DMS53 (cell line): ENCODE data around the gene OR10V1.

Experiments used
- DNase-seq: peaks from one replicate; lab custom pipeline; 2025; lab: John Stamatoyannopoulos, UW

Gene OR10V1, protein sequence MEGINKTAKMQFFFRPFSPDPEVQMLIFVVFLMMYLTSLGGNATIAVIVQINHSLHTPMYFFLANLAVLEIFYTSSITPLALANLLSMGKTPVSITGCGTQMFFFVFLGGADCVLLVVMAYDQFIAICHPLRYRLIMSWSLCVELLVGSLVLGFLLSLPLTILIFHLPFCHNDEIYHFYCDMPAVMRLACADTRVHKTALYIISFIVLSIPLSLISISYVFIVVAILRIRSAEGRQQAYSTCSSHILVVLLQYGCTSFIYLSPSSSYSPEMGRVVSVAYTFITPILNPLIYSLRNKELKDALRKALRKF

GRCh38 chr11:59713745-59714144 lies at the start of gene OR10V1:
Gene OR10V1, minus strand, starts transcription at chr11:59713845. Its CDS starts 0 bp downstream, at chr11:59713845.
- no peak for DNase-seq

DNA sequence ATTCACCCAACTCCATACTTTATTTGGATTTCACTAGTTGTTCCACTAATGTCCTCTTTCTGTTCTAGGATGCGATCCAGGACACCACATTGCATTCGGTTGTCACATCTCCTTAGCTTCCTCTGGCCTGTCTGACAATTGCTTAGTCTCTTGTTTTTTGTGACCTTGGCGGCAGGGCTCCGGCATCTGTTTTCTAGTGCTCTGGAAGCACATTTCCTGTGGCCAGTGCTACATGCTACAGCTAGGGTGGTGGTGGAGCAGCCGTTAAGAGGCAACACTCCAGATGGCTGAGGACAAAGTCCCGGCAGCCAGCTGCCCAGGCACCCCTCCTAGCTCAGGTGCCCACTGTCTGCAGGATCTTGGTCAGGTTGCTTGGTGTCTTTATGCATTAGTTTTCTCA lies 48.3 kb upstream of the OR10V1 start:
- no peak for DNase-seq

GRCh38 chr11:59760771-59761170 lies 47.1 kb upstream of the OR10V1 start:
- DNase-seq: no peak

GRCh38 chr11:59759900-59760299 lies 46.3 kb upstream of the OR10V1 start:
- DNase-seq: no peak

- DNase-seq: no peak
Measured at GRCh38 chr11:59758401-59759037, 44.9 kb upstream of the OR10V1 start.

DNA sequence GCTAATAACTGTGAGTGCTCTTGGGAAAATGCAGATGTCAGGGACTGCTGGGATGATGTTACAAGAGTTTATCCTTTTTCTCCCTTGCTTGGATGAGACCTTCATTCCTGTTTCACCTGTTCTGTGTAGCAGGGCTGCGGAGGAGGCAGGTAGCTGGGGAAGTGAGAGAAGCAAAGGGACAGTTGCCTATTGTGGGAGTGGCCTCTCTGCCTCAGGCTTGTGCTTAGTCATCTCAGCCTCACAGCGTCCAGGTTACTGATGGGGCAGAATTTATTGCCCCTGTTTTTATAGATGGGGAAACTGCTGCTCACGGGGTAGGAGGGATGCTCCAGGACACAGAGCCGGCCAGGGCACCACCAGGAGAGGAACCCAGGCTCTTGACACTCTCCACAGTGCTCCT lies 43.2 kb upstream of the OR10V1 start:
- DNase-seq: peak; percentile 80

DNA sequence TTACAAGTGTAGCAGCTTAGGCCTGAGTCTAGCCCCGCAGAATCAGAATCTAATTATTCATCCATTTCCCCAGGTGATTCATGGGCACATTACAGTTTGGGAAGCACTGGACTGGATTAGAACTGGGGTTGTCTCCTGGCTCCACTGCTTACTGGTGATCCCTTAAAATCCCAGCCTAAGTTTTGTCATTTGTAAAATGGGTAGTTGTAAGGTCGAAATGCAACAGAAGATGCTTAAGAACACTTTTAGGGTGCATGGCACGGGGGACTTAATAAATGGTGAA lies 42.9 kb upstream of the OR10V1 start:
- DNase-seq: peak; percentile 37

GRCh38 chr11:59755701-59756557 lies 42.3 kb upstream of the OR10V1 start:
- DNase-seq: peak; percentile 83

DNA sequence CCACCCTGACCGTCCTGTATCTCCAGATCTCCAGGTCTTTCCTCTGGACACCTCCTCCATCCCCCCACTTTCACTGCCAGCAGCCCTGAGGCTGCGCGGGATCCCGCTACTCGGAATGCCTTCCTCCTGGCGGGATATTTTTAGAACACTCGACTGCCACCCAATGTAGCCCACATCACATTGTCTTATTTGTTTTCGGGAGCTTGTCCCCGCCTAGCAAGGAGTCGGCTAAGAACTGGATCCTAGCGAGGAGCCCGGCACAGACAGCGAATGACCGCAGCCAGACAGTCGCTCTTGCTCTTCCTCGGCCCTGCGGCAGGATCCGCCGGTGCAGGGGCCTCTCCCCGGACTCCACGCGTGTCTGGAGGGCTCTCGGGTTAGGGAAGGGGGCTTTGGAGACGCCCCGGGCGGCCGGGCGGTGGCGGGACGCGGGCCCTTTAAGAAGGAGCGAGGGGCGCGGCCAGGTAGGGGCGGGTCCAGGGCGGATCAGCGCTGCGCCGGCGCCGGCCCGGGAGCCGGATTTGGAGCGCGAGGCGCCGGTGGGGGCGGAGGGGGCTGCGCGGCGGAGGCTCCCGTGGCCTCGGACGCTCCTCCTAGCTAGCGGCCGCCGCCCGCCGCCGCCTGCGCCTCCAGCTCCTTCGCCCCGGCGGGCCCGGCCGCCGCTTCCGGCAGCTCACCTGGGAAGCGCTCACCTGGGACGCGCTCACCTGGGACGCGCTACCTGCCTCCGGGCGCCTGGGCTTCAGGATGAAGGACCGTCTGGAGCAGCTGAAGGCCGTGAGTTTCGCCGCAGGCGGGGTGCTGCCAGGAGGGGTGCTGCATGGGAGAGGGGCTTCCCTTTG lies 41.4 kb upstream of the OR10V1 start, which contains the start of gene STX3:
Gene STX3, plus strand, starts transcription at position 518 of the 842 bp plus-strand sequence. Its CDS starts 230 bp downstream, at position 748.
- peak; percentile 88 for DNase-seq

GRCh38 chr11:59754494-59754858 lies 40.8 kb upstream of the OR10V1 start:
- DNase-seq: peak; percentile 68

- DNase-seq: peak; percentile 85
Measured at GRCh38 chr11:59753650-59754493, 40.2 kb upstream of the OR10V1 start.

DNA sequence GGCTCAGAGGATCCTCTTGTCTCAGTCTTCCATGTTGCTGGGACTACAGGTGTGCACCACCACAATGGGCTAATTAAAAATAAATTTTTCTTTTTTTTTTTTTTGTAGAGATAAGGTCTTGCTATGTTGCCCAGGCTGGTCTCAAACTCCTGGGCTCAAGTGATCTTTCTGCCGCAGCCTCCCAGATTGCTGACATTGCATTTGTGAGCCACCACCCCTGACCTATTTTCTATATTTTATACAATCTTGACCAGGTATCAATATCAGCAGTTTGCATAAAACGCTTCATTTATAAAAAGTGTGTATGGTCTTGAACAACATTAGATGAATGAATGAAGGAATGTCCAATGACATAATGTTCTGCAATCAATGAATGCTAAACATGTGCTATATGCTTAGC lies 32.5 kb upstream of the OR10V1 start:
- DNase-seq: no peak

DNA sequence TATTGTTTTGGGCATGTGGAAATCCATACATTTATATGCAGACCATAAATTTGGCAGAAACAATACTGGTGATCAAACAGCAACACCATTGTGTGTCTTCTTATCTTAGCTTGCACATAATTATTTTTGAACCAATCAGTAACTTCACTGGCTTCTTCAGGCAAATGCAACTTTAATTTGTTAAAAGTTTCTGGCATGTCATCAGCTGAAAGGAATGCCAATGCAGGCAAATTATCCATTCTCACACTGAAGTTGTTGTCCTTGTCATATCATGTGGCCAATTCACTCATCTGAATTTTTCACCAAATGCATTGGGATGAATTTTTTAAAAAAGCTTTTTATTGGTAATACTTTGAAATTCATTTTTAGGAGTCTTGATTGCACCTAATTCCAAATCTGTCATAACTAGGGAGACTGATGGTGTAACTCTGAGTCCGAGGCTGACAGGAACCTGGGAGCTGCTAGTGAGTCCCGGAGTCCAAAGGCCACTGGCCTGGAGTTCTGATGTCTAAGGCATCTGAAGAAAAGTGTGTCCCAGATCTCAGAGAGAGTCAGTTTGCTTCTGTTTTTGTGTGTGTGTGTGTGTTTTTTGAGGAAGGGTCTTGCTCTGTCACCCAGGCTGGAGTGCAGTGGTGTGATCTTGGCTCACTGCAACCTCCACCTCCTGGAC lies 17.4 kb upstream of the OR10V1 start:
- DNase-seq: no peak

- no peak for DNase-seq
Measured at GRCh38 chr11:59729834-59730233, 16.2 kb upstream of the OR10V1 start.

DNA sequence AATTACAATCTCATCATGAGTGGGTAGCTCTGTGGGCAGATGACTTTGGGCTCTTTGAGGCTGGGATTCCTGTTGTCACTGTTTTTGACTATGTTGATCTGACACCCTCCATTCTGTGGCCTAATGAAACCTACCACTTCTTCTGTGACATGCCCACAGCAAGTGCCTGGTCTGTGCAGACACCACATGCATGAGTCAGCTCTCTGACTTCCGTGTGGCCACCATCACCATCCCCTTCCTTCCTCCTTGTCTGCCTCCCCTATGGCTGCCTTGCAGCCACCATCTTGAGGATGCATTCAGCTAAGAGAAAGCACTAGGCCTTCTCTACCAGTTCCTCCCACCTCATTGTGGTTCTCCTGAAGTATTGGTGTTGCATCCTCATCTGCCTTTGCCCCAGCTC lies 15.3 kb upstream of the OR10V1 start:
- DNase-seq: no peak

- DNase-seq: no peak
Measured at GRCh38 chr11:59728154-59728553, 14.5 kb upstream of the OR10V1 start.

DNA sequence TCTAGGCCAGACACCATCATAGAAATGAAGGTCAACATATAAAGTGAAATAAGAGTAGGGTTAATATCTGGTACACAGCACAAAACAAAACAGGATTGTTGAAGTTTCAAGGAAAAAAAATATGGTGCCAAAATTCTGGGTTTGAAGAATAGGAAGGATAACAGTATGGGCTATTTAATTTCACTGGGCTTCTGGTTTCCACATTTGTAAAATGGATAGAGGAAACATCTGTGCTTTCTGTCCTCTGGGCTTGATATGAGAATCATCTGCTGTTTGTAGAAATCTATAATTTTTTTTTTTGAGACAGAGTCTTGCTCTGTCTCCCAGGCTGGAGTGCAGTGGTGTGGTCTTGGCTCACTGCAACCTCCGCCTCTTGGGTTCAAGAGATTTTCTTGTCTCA lies 13.8 kb upstream of the OR10V1 start:
- DNase-seq: no peak

DNA sequence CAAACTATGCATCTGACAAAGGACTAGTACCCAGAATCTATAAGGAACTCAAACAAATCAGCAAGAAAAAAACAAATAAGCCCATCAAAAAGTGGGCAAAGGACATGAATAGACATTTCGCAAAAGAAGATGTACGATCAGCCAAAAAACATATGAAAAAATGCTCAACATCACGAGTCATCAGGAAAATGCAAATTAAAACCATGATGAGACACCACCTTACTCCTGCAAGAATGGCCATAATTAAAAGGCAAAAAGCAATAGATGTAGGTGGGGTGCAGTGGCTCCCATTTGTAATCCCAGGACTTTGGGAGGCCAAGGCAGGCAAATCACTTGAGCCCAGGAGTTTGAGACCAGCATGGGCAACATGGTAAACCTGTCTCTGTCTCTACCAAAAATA lies 10.4 kb upstream of the OR10V1 start:
- no peak for DNase-seq

DNA sequence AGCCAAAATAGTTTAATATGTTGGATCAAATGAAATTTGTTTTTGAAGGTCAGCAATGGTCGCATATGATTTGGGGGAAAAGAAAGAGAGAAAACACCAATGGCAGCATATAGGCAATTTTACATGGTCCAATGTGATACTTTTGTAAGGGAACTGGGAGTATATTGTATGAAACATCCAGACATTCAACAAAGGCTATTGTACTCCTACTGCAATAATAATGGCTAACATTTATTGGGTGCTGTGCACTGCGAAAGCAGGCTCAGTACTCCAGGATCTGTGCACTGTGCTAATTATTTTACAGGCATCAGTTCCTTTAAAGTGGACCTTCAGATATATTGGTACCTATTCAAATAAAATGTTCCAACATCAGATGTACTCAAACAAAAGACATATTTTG lies 5.9 kb upstream of the OR10V1 start:
- no peak for DNase-seq

DNA sequence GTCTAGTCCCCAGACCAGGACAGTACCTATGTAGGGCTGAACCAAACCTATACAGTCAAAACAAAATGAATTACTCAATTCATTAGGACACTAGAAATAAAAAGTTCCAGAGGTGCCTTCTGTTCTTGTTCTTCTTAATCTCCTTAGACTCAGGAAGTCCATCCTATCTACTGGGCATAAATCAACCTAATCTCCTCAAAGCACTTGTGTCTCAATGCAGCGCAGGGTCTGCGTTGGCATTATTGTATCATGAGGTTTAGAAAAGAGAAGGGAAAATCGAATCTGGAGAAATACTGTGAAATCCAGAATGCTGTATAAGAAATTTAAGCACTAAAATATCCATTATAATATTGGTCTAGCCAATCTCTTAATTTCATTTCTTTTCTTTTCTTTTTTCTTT lies 2.4 kb upstream of the OR10V1 start:
- DNase-seq: no peak
